PC-9 (cell line): Measurements from ENCODE around the gene PPM1A. TPM values are rescaled to one million over a fixed set of nuclear protein-coding genes. Genes with fewer than 3 reads are reported as not detected.

ENCODE experiments used
- BruUV-seq: library from RNA; stranded (reverse); fragments of 400-500 nt; replicated peaks from 2 replicates; lab custom pipeline; 2021; lab: Mats Ljungman, UMichigan
- CTCF ChIA-PET: fragments of 300-600 bp; sonication (Branson Sonifier 250); formaldehyde crosslinking; loops from one replicate; lab custom pipeline; 2022; ENCODE audit warnings: antibody characterized with exemption; lab: Charles Lee
- POLR2A ChIA-PET: fragments of 300-600 bp; sonication (Branson Sonifier 250); formaldehyde crosslinking; loops from one replicate; lab custom pipeline; 2022; ENCODE audit warnings: antibody characterized with exemption; ENCODE audit not compliant: unreplicated experiment; lab: Charles Lee
- DNase-seq, 2 experiments: peaks; one replicate each; pipeline versions ENCODE4 v3.0.0 to v3.0.0-alpha.2; 2015 to 2022; ENCODE audit warnings: mixed read lengths in 1 of 2
- H2AFZ ChIP-seq: fragments of 200-600 bp; sonication (generic); 2 replicates; pipeline ENCODE4 v1.8.1; 2017; ENCODE audit warnings: antibody characterized with exemption
- H3F3A ChIP-seq: fragments of 200-600 bp; sonication (generic); 2 replicates; pipeline ENCODE4 v1.8.1; 2017; ENCODE audit warnings: antibody characterized with exemption, mild to moderate bottlenecking, low read depth; ENCODE audit not compliant: insufficient read depth
- H3K27ac ChIP-seq: fragments of 200-600 bp; sonication (generic); 2 replicates; pipeline ENCODE4 v1.6.1; 2016; ENCODE audit warnings: mixed run types
- H3K27me3 ChIP-seq: fragments of 200-600 bp; sonication (generic); 2 replicates; pipeline ENCODE4 v1.6.1; 2016; ENCODE audit warnings: low read depth, mixed run types; ENCODE audit not compliant: insufficient read depth
- H3K36me3 ChIP-seq: fragments of 200-600 bp; sonication (generic); 2 replicates; pipeline ENCODE4 v1.6.1; 2016; ENCODE audit warnings: low read depth, mixed run types
- H3K4me1 ChIP-seq: fragments of 200-600 bp; sonication (generic); replicated peaks from 2 replicates; pipeline ENCODE4 v1.6.1; 2016; ENCODE audit warnings: mixed run types; ENCODE audit not compliant: insufficient read depth
- H3K4me2 ChIP-seq: fragments of 200-600 bp; sonication (generic); 2 replicates; pipeline ENCODE4 v1.6.1; 2017; ENCODE audit warnings: mixed run types
- H3K4me3 ChIP-seq: fragments of 200-600 bp; sonication (generic); 2 replicates; pipeline ENCODE4 v1.6.1; 2016; ENCODE audit warnings: mixed run types
- H3K79me2 ChIP-seq: fragments of 200-600 bp; sonication (generic); 2 replicates; pipeline ENCODE4 v1.6.1; 2017; ENCODE audit warnings: low read depth, mixed run types
- H3K9me2 ChIP-seq: fragments of 200-600 bp; sonication (generic); 2 replicates; pipeline ENCODE4 v1.8.1; 2017; ENCODE audit warnings: mild to moderate bottlenecking; ENCODE audit not compliant: insufficient read depth
- H3K9me3 ChIP-seq: fragments of 200-600 bp; sonication (generic); 2 replicates; pipeline ENCODE4 v1.8.1; 2016; ENCODE audit warnings: low read depth; ENCODE audit not compliant: insufficient read depth
- H4K20me1 ChIP-seq: fragments of 200-600 bp; sonication (generic); 2 replicates; pipeline ENCODE4 v1.8.1; 2017; ENCODE audit not compliant: insufficient read depth
- EZH2 ChIP-seq: fragments of 200-600 bp; sonication (generic); IDR thresholded peaks from 2 replicates; pipeline ENCODE4 v1.8.0; 2017; ENCODE audit warnings: antibody characterized with exemption, low read depth
- intact Hi-C: fragments of 100-400 bp; cut with micrococcal nuclease; formaldehyde crosslinking; loops from one replicate; pipeline ENCODE4 v1.10.0; 2022; ENCODE audit not compliant: unreplicated experiment
- total RNA-seq: library from RNA; stranded (reverse); gene quantifications from 2 replicates; pipeline ENCODE4 v1.2.3, GENCODE V29; 2021
- TF ChIP-seq, protein P1 (sequence below): fragments of 200-600 bp; sonication (generic); conservative IDR thresholded peaks from 2 replicates; pipeline ENCODE4 v1.6.1; 2017; ENCODE audit warnings: mixed run types, antibody characterized with exemption, mild to moderate bottlenecking, moderate library complexity

The PPM1A gene
- total RNA-seq, 1 experiment from 2014 or later, result 60.9 TPM

DNA sequence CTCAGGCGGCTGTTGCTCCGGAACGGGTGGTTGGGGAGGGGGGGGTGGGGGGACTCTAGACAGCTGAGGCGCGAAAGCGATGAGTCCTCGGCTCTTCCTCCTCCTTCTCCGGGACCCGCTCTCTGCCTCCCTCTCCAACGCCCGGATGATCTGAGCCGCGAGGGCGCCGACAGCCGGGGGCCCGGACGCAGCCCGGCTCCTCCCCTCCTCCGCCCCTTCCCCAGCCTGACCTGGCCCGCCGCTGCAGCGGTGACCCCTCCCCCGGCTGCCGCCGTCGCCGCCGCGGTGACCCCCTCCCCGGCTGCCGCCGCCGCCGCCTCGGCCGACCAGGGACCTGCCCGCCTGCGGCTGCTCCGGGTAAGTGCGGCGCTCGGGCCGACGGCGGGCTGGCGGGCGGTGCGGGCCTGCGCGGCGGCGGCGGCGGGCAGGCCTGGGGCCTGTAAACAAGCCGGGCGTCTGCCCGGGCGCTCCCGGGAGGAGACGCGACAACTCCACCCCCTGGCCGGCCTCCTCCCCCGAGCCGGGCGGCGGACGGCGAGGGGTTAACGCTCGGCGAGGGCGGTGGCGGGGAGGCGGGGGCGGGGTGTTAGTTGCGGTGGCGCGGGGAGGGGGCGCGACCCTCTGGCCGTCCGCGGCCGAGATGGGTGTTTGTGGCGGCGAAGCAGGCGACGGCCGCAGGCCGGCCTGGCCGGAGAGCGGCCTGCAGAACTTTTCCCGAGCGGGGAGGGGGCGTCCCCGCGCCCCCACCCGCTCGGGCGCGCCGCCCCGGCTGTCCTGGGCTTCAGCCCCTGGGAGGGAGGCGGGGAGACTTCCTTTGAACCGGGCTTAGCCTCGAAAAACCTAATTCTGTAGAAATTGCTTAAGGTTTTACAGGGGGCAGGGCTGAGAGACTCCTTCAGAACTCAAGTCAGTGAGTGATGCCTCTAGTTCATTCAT lies 568 bp downstream of the PPM1A start:
- H3K79me2 ChIP-seq, result peaks cover 48% of the 10 kb centered on the region
- no peaks in the 10 kb centered on the region for H3K9me3 ChIP-seq

DNA sequence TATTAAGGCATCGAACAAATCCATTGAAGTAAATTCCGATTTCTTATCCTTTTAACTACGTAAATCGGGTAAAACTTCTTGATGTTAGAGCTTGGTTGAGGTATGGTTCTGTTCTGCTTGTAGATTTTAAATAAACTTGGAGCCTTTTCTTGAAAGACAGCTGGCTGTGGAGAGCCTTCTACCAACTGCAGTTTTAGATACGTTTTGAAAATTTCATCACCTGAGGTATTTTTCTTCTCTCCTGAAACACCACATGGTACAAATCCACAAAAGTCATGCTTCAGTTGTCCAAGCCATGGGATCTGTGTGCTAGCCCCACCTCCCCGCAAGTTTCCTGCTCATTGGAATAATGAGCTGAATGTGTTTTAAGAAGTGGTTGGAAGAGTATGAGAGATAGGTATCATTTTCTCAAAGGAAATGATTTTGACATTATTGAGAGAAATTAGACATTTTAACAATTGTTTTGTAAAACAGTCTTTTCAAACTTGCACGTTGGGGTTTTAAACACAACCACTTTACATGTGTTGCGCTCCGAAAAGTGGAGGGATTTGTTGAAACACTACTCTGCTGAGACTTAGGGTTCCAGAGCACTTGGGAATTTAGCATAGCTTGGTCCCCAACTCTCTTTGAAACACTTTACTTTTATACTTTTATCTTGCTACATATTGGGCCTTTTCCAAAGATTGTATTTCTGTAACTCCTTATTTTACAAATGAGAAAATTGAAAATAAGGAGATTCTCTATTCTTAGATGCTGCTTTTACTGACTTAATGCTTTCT lies 1.4 kb downstream of the PPM1A start:
- H3K4me2 ChIP-seq, result peak overlapping the region; percentile 91
- H3K27me3 ChIP-seq, result no peaks in the 10 kb centered on the region
- ChIA-PET POLR2A (interaction anchor here (0.6 kb wide), 1 partner anchor 16 kb away, joined by 4 read pairs; no protein-coding TSS in a partner anchor), CTCF (no interaction called here)
- no peak for TF ChIP-seq EZH2
- TF ChIP-seq, protein P1, sequence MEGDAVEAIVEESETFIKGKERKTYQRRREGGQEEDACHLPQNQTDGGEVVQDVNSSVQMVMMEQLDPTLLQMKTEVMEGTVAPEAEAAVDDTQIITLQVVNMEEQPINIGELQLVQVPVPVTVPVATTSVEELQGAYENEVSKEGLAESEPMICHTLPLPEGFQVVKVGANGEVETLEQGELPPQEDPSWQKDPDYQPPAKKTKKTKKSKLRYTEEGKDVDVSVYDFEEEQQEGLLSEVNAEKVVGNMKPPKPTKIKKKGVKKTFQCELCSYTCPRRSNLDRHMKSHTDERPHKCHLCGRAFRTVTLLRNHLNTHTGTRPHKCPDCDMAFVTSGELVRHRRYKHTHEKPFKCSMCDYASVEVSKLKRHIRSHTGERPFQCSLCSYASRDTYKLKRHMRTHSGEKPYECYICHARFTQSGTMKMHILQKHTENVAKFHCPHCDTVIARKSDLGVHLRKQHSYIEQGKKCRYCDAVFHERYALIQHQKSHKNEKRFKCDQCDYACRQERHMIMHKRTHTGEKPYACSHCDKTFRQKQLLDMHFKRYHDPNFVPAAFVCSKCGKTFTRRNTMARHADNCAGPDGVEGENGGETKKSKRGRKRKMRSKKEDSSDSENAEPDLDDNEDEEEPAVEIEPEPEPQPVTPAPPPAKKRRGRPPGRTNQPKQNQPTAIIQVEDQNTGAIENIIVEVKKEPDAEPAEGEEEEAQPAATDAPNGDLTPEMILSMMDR, result no peak
- peak overlapping the region; percentile 65 for H2AFZ ChIP-seq
- peak overlapping the region; percentile 63 for H3K4me3 ChIP-seq
- H4K20me1 ChIP-seq, result peaks cover 17% of the 10 kb centered on the region; the same call in 1 of the 2 replicates
- peaks cover 7% of the 10 kb centered on the region; the same call in 1 of the 2 replicates for H3F3A ChIP-seq
- no peaks in the 10 kb centered on the region for H3K9me2 ChIP-seq
- intact Hi-C loops, result no loop called here
- H3K4me1 ChIP-seq, result peaks cover 24% of the 10 kb centered on the region
- peaks cover 55% of the 10 kb centered on the region for H3K79me2 ChIP-seq
- DNase-seq, result peak in 1 of 2 experiments; percentile 42
- TSS peak; percentile 59 for BruUV-seq
- H3K9me3 ChIP-seq, result no peaks in the 10 kb centered on the region
- peak overlapping the region; percentile 53 for H3K27ac ChIP-seq
- H3K36me3 ChIP-seq, result peaks cover under 1% of the 10 kb centered on the region; the same call in 1 of the 2 replicates

More for the DNA sequence above, 568 bp downstream of the PPM1A start:
- intact Hi-C loops, result loop anchor here (5.0 kb wide), 2 partner anchors 52 to 83 kb away; no protein-coding TSS in a partner anchor
- Histone ChIP-seq H3K4me3 (peak overlapping the region; percentile 63), H3K27me3 (no peaks in the 10 kb centered on the region), H3K9me2 (no peaks in the 10 kb centered on the region), H3K36me3 (no peaks in the 10 kb centered on the region; the same call in 1 of the 2 replicates), H4K20me1 (peaks cover 14% of the 10 kb centered on the region; the same call in 1 of the 2 replicates), H3K4me1 (peaks cover 24% of the 10 kb centered on the region), H3K27ac (peak overlapping the region; percentile 53), H3F3A (peaks cover 7% of the 10 kb centered on the region; the same call in 1 of the 2 replicates), H3K4me2 (peak overlapping the region; percentile 91), H2AFZ (peak overlapping the region; percentile 65)
- CTCF ChIA-PET, result interaction anchor here (0.6 to 1.1 kb wide), 4 partner anchors 25 to 378 kb away, joined by 3 to 6 read pairs (median 4); no protein-coding TSS in a partner anchor
- POLR2A ChIA-PET, result interaction anchor here (0.5 to 1.1 kb wide), 9 partner anchors 27 to 1313 kb away, joined by 3 to 11 read pairs (median 4); partner anchors contain the start of gene PCNX4
- BruUV-seq, result no TSS peak
- TF ChIP-seq, protein P1, result no peak
- TF ChIP-seq EZH2, result no peak
- peak; percentile 51 to 78 for DNase-seq

DNA sequence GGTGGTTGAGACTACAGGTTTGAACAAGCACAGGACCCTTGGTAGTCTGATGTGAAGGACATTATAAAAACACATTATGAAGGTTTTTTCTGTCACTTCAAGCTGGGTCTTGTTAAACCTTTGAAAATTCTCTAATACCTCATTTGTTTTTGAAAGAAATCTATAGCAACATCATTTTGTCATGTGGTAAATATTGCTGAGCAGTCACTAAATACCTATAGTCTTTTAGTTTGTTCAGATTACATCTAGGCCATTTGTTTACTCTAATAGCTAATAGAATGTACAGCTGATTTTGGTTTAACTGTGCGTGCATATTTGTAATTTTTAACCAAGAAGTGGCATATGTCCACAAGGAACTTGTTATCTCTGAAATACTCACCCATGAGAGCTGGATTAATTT lies 2.9 kb downstream of the PPM1A start:
- Histone ChIP-seq H4K20me1 (peaks cover 28% of the 10 kb centered on the region), H3K4me2 (peak overlapping the region; percentile 91), H3K9me2 (no peaks in the 10 kb centered on the region), H3F3A (peaks cover 7% of the 10 kb centered on the region; the same call in 1 of the 2 replicates), H2AFZ (no peak overlapping the region), H3K4me1 (peaks cover 24% of the 10 kb centered on the region), H3K4me3 (peak overlapping the region; percentile 63; the same call in 1 of the 2 replicates), H3K36me3 (peaks cover 7% of the 10 kb centered on the region; the same call in 1 of the 2 replicates), H3K79me2 (peaks cover 69% of the 10 kb centered on the region), H3K9me3 (no peaks in the 10 kb centered on the region), H3K27ac (no peak overlapping the region), H3K27me3 (no peaks in the 10 kb centered on the region)
- intact Hi-C loops, result no loop called here
- ChIA-PET POLR2A (interaction anchor here (0.6 to 0.7 kb wide), 4 partner anchors 11 to 313 kb away, joined by 3 to 5 read pairs (median 4); no protein-coding TSS in a partner anchor), CTCF (no interaction called here)
- TF ChIP-seq EZH2, result no peak
- TF ChIP-seq, protein P1, result no peak
- no TSS peak for BruUV-seq
- DNase-seq, result no peak
